Upper lobe of right lung (tissue), 1 donor: ENCODE results near the gene NHP2. TPM values are rescaled to one million over a fixed set of nuclear protein-coding genes. Genes with fewer than 3 reads are reported as not detected.

Source experiments
- ATAC-seq: fragments of 200-7000 bp; cut with Tn5 transposase; one replicate; pipeline ENCODE4 v1.9.1; 2020; ENCODE audit warnings: mild to moderate bottlenecking, moderate library complexity
- DNase-seq: peaks from one replicate; pipeline ENCODE4 v3.0.0-alpha.2; 2020
- H3K27ac ChIP-seq: fragments of 200-600 bp; one replicate; pipeline ENCODE4 v1.8.0; 2022
- H3K27me3 ChIP-seq: fragments of 200-600 bp; one replicate; pipeline ENCODE4 v1.8.0; 2022; ENCODE audit warnings: mild to moderate bottlenecking
- H3K36me3 ChIP-seq: fragments of 200-600 bp; one replicate; pipeline ENCODE4 v1.8.0; 2022
- H3K4me1 ChIP-seq: fragments of 200-600 bp; one replicate; pipeline ENCODE4 v1.8.0; 2022
- H3K4me3 ChIP-seq: fragments of 200-600 bp; one replicate; pipeline ENCODE4 v1.8.0; 2022; ENCODE audit warnings: mild to moderate bottlenecking
- H3K9me3 ChIP-seq: fragments of 200-600 bp; one replicate; pipeline ENCODE4 v1.8.0; 2022
- intact Hi-C: fragments of 100-400 bp; cut with DNase I; formaldehyde crosslinking; loops from one replicate; pipeline ENCODE4 v1.11.0; 2022
- total RNA-seq: library from RNA; stranded (reverse); fragmentation: NEBNext Ultra II Directional; extraction: Animal tissue kit (Norgen Biotek cat#: 25700); gene quantifications from one replicate; pipeline ENCODE4 v1.2.1, GENCODE V29; 2021
- TF ChIP-seq, protein P1 (sequence below): fragments of 200-600 bp; IDR thresholded peaks from one replicate; pipeline ENCODE4 v1.8.0; 2022; ENCODE audit warnings: antibody characterized with exemption
- donor health status: DM: no; HTN: yes; CAD: no; lungs with severe emphysema.

NHP2 gene
- total RNA-seq, 1 donor from 2014 or later: 60.1 TPM

DNA sequence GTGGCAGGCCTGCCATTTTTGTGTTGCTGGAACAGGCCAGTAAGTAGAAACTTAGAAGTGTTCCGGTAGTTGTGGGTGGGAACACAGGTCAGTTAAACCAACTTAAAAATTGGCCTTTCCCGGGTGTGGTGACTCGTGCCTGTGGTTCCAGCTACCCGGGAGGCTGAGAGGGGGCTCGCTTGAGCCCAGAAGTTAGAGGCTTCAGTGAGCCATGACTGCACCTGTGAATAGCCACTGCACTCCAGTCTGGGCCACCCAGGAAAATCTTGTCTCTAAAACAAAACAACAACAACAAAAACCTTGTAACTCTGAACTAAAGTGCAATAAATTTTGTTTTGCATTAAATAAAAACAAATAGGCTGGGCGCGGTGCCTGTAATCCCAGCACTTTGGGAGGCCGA, 1.4 kb upstream of the NHP2 start:
- H3K27me3 ChIP-seq: no peaks in the 10 kb centered on the region
- peaks cover 10% of the 10 kb centered on the region for H3K4me1 ChIP-seq
- no peak overlapping the region for H3K27ac ChIP-seq
- no peaks in the 10 kb centered on the region for H3K9me3 ChIP-seq
- intact Hi-C loops: no loop called here
- ATAC-seq (no peak), DNase-seq (no peak)
- no peak overlapping the region for H3K4me3 ChIP-seq
- peaks cover 15% of the 10 kb centered on the region for H3K36me3 ChIP-seq
- TF ChIP-seq, protein P1, sequence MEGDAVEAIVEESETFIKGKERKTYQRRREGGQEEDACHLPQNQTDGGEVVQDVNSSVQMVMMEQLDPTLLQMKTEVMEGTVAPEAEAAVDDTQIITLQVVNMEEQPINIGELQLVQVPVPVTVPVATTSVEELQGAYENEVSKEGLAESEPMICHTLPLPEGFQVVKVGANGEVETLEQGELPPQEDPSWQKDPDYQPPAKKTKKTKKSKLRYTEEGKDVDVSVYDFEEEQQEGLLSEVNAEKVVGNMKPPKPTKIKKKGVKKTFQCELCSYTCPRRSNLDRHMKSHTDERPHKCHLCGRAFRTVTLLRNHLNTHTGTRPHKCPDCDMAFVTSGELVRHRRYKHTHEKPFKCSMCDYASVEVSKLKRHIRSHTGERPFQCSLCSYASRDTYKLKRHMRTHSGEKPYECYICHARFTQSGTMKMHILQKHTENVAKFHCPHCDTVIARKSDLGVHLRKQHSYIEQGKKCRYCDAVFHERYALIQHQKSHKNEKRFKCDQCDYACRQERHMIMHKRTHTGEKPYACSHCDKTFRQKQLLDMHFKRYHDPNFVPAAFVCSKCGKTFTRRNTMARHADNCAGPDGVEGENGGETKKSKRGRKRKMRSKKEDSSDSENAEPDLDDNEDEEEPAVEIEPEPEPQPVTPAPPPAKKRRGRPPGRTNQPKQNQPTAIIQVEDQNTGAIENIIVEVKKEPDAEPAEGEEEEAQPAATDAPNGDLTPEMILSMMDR: no peak

DNA sequence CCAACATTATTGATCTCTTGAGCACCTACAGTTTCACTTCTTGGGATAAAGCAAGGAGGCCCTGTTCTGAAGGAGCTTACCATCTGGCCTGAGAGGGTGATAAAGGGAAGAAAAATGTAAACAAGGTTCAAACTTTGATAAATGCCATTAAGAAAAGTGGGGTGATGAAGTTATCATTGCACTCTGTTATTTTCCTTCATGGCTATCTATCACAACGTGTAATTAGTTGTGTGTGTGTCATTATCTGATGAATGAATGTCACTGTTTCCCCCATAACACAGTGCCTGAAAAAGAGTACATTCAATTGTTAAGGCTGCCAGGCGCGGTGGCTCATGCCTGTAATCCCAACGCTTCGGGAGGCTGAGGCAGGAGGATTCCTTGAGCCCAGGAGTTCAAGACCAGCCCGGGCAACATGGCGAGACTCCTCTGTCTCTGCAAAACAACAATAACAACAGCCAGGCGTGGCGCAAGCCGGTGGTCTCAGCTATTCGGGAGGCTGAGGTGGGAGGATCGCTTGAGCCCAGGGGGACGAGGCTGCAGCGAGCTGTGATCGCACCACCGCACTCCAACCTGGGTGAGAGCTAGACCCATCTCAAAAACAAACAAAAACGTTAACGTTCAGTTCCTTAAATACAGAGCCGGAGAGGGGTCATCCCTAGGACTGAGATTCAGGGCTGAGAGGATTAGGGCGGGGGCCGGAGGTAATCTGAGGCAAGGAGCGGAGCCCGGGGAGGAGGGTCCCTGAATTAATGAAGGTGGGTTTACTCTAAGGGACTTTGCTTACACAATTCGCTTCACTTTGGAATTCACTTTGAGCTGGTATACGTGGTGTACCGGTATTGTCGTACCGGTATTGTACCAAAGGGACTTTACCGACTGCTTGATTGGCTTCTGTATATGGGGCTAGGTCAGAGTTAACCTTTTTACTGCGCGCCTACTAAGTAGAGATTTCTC, 917 bp downstream of the NHP2 start:
- intact Hi-C loops: no loop called here
- Histone ChIP-seq H3K27ac (peak overlapping the region; percentile 82), H3K4me3 (peak overlapping the region; percentile 99), H3K4me1 (peaks cover 10% of the 10 kb centered on the region), H3K36me3 (peaks cover 38% of the 10 kb centered on the region), H3K9me3 (no peaks in the 10 kb centered on the region), H3K27me3 (no peaks in the 10 kb centered on the region)
- TF ChIP-seq, protein P1: no peak
- no peak for DNase-seq
- no peak for ATAC-seq

DNA sequence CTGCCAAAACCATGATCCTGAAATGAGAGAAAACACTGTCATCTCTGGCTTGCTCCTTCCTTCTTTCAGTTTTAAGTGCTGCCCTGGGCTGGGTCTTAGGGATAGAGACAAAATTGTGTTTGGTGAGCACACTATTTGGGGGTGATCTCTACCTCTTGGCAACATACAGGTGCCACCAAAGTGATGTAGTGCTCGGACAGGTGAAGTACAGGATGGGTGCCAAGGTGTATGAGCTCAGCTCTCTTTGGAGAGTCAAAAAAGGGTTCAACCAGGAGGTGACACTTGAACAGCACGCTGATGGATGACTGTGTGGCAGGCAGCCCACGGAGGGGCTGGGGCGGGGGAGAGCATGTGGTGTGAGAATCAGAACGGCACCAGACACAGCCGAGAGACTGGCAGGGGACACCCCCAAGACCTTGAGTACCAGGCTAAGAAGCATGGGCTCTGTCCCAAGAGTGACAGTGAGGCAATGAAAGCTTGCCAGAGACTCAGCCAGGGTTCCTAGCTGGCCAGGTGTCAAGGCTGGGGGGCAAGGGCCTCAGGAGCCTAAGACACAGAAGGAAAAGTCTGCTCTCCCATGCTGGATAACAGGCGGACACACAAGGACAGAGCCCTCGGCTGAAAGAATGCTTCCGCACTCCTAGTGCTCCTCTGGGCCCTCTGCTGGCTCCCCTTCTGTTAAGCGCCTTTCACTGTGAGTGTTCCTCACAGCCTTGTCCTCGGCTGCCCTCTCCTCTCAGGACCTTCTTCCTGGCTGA, 2.5 kb downstream of the NHP2 start:
- Histone ChIP-seq H3K36me3 (peaks cover 54% of the 10 kb centered on the region), H3K27me3 (no peaks in the 10 kb centered on the region), H3K9me3 (no peaks in the 10 kb centered on the region), H3K4me1 (peaks cover 10% of the 10 kb centered on the region), H3K27ac (no peak overlapping the region), H3K4me3 (no peak overlapping the region)
- no peak for DNase-seq
- intact Hi-C loops: no loop called here
- ATAC-seq: no peak
- TF ChIP-seq, protein P1: no peak

DNA sequence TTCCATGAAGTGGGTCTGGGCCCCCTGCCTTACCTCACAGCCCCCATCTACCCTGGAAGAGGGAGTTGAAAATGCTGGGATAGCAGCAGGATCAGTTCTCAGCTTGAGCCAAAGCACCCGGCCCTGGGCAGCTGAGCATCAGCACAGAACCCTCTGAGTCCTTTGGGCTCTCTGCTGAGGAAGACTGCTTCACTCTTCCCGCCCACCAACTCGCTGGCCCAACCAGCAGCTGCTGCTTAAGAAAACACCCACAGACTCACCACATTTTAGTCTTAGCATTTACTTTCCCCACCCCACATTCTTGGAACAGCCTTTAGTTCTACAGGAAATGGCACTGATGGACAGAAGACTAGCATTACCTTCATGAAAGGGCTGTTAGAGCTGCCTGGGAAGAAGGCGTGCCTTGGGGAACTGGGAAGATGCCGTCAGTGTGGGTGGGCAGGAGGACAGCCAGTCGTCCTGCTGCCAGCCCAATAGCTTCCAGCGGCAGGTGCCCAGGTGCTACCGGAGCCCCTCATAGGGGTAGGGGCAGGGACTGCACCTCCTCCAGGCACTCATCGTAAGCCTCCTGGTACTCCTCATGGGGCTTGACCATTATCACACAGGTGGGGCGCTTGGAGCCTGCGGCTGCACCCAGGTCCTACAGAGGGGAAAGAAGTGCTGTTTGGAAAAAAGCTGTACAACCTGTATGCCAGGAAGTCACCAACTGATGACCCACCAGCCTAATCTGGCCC, 4.3 kb downstream of the NHP2 start:
- DNase-seq: no peak
- TF ChIP-seq, protein P1: no peak
- H3K36me3 ChIP-seq: peaks cover 69% of the 10 kb centered on the region
- intact Hi-C loops: no loop called here
- ATAC-seq: no peak
- no peak overlapping the region for H3K4me3 ChIP-seq
- no peak overlapping the region for H3K27ac ChIP-seq
- no peaks in the 10 kb centered on the region for H3K27me3 ChIP-seq
- no peaks in the 10 kb centered on the region for H3K9me3 ChIP-seq
- H3K4me1 ChIP-seq: peaks cover 10% of the 10 kb centered on the region

DNA sequence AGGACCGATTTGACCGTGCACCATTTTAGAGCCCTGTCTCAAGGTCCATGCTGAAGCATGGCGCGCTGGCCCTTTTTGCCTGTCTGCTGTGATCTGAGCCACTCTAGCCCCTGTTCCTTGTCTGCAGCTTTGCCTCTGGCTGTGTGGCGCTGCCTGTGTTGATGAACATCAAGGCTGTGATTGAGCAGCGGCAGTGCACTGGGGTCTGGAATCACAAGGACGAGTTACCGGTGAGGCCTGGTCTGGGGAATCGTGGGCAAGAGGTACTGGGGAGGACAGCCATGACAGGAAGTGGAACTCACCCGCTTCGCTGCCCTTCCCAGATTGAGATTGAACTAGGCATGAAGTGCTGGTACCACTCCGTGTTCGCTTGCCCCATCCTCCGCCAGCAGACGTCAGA, 6.3 kb downstream of the NHP2 start:
- Histone ChIP-seq H3K36me3 (peaks cover 85% of the 10 kb centered on the region), H3K4me3 (no peak overlapping the region), H3K4me1 (peaks cover 2% of the 10 kb centered on the region), H3K9me3 (no peaks in the 10 kb centered on the region), H3K27me3 (no peaks in the 10 kb centered on the region), H3K27ac (no peak overlapping the region)
- DNase-seq (no peak), ATAC-seq (no peak)
- intact Hi-C loops: no loop called here
- TF ChIP-seq, protein P1: no peak
